Neural progenitor cell (in vitro differentiated cells): ENCODE data around the gene CHFR.

Source experiments
- EZH2 ChIP-seq: fragments of 200-600 bp; sonication (generic); IDR thresholded peaks from 2 replicates; pipeline ENCODE4 v1.6.1; 2017; ENCODE audit warnings: antibody characterized with exemption, mild to moderate bottlenecking, moderate library complexity
- TF ChIP-seq, protein P1 (sequence below): fragments of 200-600 bp; sonication (generic); IDR thresholded peaks from 2 replicates; pipeline ENCODE4 v1.5.1; 2017; ENCODE audit warnings: antibody characterized with exemption, mild to moderate bottlenecking

DNA sequence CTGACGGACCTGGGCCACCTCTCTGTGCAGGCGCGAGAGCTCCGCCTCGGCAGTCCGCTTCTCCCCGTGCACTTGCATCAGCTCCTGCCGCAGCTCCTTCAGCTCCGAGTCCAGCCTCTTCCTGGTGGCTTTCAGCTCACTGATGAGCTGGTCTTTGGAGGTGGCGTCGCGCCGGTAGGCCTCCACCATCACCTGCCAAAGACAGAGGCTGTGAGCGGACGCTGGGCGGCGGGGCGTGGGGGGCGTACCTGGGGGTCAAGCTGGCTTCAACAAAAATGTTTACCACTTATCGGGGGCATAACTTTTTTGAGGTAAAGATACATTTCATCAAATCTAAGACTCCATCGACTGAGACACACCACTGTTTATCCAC lies 98.3 kb downstream of the CHFR start:
- TF ChIP-seq, protein P1, sequence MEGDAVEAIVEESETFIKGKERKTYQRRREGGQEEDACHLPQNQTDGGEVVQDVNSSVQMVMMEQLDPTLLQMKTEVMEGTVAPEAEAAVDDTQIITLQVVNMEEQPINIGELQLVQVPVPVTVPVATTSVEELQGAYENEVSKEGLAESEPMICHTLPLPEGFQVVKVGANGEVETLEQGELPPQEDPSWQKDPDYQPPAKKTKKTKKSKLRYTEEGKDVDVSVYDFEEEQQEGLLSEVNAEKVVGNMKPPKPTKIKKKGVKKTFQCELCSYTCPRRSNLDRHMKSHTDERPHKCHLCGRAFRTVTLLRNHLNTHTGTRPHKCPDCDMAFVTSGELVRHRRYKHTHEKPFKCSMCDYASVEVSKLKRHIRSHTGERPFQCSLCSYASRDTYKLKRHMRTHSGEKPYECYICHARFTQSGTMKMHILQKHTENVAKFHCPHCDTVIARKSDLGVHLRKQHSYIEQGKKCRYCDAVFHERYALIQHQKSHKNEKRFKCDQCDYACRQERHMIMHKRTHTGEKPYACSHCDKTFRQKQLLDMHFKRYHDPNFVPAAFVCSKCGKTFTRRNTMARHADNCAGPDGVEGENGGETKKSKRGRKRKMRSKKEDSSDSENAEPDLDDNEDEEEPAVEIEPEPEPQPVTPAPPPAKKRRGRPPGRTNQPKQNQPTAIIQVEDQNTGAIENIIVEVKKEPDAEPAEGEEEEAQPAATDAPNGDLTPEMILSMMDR: no peak
- no peak for TF ChIP-seq EZH2
